Measurements from ENCODE around the gene SYT5. TPM values are rescaled to one million over a fixed set of nuclear protein-coding genes. Genes with fewer than 3 reads are reported as not detected.

The SYT5 gene
- total and polyA plus RNA-seq, 9 of the 15 experiments (the other 6 are each of a cell fraction or from before 2014, with no cell fraction given), result 1.3 to 20.9 (median 8.8) TPM

GRCh38 chr19:55216461-55217198, 36.5 kb upstream of the SYT5 start (continued):
- TF ChIP-seq E2F1 (CRISPR knock-in tag; IDR thresholded peaks at IDR 0.05) (peak; percentile 93), RBM15 (IDR thresholded peaks at IDR 0.05; ENCODE audit: insufficient read depth, low read length) (no peak), EWSR1 (IDR thresholded peaks at IDR 0.05; ENCODE audit: borderline replicate concordance, low read depth, partially characterized antibody) (no peak), TBL1XR1 (IDR thresholded peaks at IDR 0.05; ENCODE audit: low read length in 2 of 2) (peak; percentile 94 to 95), FOXJ3 (CRISPR knock-in tag; IDR thresholded peaks at IDR 0.05) (peak; percentile 19; the same call in 1 of the 2 replicates), MTA1 (IDR thresholded peaks at IDR 0.05; ENCODE audit: borderline replicate concordance) (peak; percentile 88), PHF21A (IDR thresholded peaks at IDR 0.05; ENCODE audit: borderline replicate concordance, low read depth) (peak; percentile 70; the same call in 1 of the 2 replicates), MLX (CRISPR knock-in tag; conservative IDR thresholded peaks at IDR 0.05) (peak; percentile 71 to 91; a peak in 2 of 4 replicates), HOMEZ (CRISPR knock-in tag; IDR thresholded peaks at IDR 0.05) (no peak), BHLHE40 (IDR thresholded peaks at IDR 0.05; ENCODE audit: low read length) (peak; percentile 87), CSDE1 (IDR thresholded peaks at IDR 0.05) (peak in 1 of 2 experiments; percentile 63; a peak in 1 of 4 replicates), HMGN3 (IDR thresholded peaks at IDR 0.05; ENCODE audit: borderline replicate concordance, extremely low read depth, insufficient read length, low read depth, low read length) (no peak), L3MBTL2 (IDR thresholded peaks at IDR 0.05) (peak; percentile 45), ZBTB49 (CRISPR knock-in tag; IDR thresholded peaks at IDR 0.05; ENCODE audit: borderline replicate concordance) (peak; percentile 97; the same call in 1 of the 2 replicates), NR2F6 (CRISPR knock-in tag; IDR thresholded peaks at IDR 0.05) (no peak), THRB (CRISPR knock-in tag; conservative IDR thresholded peaks at IDR 0.05) (peak; percentile 1)
